ENCODE data around the gene KERA.

DNA sequence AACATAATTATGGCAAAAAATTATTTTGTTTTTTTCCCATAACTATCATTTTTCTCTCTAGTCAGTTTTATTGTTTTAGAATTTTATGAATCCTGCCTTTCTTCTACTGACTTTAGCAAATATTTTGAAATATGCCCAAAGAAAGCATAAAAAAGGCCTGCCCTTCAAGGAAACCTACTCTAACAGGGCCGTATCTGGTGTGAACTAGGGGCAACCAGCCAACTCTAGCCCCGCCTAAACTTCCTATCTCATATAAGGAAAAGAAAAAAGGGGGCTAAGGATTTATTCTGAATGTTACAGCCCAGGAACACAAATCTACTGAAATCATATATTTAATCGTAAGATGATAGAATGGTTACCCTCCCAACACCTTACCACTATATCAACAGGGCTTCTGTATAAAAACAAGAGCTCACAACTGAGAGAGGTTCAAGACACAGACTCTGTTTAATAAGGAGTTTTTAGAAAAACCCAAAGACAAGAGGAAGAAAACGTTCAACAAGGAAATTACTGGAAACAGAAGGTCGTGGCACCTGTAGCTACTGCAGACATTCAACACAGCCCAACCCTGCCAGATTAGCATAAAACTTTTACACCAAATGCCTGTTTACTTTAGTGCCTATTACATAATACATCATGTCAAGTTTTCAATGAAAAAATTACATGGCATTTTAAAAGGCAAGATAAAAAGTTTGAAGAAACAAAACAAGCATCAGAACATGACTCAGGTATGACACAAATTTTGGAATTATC, 40.1 kb downstream of the KERA start:
- TF ChIP-seq, protein P1, sequence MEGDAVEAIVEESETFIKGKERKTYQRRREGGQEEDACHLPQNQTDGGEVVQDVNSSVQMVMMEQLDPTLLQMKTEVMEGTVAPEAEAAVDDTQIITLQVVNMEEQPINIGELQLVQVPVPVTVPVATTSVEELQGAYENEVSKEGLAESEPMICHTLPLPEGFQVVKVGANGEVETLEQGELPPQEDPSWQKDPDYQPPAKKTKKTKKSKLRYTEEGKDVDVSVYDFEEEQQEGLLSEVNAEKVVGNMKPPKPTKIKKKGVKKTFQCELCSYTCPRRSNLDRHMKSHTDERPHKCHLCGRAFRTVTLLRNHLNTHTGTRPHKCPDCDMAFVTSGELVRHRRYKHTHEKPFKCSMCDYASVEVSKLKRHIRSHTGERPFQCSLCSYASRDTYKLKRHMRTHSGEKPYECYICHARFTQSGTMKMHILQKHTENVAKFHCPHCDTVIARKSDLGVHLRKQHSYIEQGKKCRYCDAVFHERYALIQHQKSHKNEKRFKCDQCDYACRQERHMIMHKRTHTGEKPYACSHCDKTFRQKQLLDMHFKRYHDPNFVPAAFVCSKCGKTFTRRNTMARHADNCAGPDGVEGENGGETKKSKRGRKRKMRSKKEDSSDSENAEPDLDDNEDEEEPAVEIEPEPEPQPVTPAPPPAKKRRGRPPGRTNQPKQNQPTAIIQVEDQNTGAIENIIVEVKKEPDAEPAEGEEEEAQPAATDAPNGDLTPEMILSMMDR (tag by site-specific recombination; IDR thresholded peaks at IDR 0.05): no peak
- no peak for TF ChIP-seq ZNF707 (tag by site-specific recombination; IDR thresholded peaks at IDR 0.05)
- no peak for TF ChIP-seq ZSCAN23 (tag by site-specific recombination; IDR thresholded peaks at IDR 0.05)
- no peak for TF ChIP-seq ZNF571 (tag by site-specific recombination; IDR thresholded peaks at IDR 0.05)
- no peak for TF ChIP-seq ZNF501 (tag by site-specific recombination; IDR thresholded peaks at IDR 0.05)
- no peak for TF ChIP-seq ZNF391 (tag by site-specific recombination; IDR thresholded peaks at IDR 0.05; ENCODE audit: borderline replicate concordance, low read depth)
- TF ChIP-seq, protein P2, sequence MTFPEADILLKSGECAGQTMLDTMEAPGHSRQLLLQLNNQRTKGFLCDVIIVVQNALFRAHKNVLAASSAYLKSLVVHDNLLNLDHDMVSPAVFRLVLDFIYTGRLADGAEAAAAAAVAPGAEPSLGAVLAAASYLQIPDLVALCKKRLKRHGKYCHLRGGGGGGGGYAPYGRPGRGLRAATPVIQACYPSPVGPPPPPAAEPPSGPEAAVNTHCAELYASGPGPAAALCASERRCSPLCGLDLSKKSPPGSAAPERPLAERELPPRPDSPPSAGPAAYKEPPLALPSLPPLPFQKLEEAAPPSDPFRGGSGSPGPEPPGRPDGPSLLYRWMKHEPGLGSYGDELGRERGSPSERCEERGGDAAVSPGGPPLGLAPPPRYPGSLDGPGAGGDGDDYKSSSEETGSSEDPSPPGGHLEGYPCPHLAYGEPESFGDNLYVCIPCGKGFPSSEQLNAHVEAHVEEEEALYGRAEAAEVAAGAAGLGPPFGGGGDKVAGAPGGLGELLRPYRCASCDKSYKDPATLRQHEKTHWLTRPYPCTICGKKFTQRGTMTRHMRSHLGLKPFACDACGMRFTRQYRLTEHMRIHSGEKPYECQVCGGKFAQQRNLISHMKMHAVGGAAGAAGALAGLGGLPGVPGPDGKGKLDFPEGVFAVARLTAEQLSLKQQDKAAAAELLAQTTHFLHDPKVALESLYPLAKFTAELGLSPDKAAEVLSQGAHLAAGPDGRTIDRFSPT (tag by site-specific recombination; IDR thresholded peaks at IDR 0.05): no peak
- TF ChIP-seq, protein P3, sequence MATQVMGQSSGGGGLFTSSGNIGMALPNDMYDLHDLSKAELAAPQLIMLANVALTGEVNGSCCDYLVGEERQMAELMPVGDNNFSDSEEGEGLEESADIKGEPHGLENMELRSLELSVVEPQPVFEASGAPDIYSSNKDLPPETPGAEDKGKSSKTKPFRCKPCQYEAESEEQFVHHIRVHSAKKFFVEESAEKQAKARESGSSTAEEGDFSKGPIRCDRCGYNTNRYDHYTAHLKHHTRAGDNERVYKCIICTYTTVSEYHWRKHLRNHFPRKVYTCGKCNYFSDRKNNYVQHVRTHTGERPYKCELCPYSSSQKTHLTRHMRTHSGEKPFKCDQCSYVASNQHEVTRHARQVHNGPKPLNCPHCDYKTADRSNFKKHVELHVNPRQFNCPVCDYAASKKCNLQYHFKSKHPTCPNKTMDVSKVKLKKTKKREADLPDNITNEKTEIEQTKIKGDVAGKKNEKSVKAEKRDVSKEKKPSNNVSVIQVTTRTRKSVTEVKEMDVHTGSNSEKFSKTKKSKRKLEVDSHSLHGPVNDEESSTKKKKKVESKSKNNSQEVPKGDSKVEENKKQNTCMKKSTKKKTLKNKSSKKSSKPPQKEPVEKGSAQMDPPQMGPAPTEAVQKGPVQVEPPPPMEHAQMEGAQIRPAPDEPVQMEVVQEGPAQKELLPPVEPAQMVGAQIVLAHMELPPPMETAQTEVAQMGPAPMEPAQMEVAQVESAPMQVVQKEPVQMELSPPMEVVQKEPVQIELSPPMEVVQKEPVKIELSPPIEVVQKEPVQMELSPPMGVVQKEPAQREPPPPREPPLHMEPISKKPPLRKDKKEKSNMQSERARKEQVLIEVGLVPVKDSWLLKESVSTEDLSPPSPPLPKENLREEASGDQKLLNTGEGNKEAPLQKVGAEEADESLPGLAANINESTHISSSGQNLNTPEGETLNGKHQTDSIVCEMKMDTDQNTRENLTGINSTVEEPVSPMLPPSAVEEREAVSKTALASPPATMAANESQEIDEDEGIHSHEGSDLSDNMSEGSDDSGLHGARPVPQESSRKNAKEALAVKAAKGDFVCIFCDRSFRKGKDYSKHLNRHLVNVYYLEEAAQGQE (tag by site-specific recombination; IDR thresholded peaks at IDR 0.05): no peak
- TF ChIP-seq SETDB1 (IDR thresholded peaks at IDR 0.05; ENCODE audit: insufficient read length, low read length): no peak

Measured in HEK293 (cell line).